ENCODE results near the gene ZNF425. TPM values are rescaled to one million over a fixed set of nuclear protein-coding genes. Genes with fewer than 3 reads are reported as not detected.
"Not testable (repeated sequence)": the region's sequence is repeated elsewhere in the genome, so short reads cannot be mapped to it uniquely, and the experiment has no call there.

Gene ZNF425
- total RNA-seq, 1 donor from 2014 or later, result 3.9 TPM

DNA sequence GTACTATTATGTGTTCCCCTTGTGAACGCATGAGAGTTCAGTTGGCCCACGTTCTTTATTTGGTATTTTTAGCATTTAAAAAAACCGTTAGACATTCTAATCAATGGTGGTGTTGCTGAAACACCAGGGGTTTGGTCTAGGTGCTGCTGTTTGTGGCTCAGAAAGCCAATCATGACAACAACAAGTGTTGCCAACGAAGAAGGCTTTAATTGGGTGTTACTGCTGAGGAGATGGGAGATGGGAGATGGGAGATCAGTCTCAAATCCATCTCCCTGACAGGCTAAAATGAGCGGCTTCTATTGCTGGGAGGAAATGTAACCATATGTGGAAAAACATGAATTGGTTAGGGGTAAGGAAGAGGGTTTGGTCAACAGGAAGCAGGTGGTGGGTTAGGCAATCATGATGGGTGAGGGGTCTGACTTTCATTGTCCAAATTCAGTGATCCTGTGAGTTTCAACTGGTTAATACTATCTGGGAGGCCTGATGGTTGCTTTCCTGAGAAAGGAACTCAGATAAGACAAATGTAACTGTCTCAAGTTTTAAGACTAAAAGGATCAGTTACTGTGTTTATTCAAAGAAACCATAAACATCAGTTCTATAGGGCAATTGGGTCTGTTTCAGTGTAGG, 4.6 kb upstream of the ZNF425 start:
- DNase-seq, result no peak

DNA sequence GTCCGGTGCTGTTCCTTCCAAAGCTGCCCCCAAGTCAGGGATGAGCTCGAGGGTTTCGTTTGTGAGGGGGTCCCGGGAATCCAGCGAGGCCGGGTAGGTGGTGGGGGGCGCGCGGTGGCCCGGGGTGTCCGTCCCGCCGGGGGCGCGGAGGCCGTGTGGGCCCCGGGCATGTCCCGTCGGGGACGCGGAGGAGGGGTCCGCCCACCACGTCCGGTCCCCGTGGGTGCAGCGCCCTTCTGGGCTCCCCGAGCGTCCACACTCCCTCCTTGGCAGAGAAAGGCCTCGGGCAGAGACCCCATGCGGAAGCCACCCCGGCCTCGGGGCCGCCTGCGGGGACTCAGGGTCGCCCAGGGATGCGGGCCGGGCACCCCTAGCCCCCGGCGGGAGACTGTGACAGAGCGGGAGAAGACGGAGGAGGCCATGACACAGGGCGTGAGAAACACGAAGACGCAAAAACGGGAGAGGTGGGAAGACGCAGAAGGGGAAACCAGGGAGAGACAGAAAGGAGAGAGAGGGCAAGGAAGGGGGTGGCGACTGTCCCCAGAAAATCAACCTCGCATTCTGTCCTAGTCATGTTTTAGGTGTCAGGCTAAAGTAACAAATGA, 640 bp upstream of the ZNF425 start:
- peak; percentile 62 for DNase-seq

DNA sequence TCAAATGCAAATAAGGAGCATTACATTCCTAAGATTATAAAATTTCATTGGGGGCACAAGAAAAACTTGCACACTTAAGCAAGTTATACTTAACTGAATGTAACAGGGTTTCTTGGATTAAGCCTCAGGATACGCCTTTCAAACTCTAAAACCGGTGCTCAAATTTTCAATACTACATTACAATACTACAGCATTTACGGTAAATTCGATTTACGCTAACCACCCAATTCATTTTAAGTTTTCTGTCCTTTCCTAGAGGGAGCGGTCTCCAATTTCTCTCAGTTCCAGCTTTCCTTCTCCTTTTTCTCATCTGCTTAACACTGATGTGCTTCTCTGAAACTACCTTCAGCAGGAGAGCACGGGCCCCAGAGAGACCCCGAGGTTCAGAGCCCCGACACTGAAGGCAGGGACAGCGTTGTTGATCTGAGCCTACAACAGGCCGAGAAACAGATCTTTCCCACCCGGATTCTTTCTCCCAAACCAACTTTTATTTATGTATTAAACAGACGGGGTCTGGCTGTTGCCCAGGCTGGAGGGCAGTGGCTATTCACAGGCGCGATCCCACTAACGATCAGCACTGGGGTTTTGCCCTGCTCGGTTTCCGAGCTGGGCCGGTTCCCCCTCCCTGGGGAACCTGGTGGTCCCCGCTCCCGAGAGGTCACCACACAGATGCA, 798 bp downstream of the ZNF425 start:
- DNase-seq, result no peak

DNA sequence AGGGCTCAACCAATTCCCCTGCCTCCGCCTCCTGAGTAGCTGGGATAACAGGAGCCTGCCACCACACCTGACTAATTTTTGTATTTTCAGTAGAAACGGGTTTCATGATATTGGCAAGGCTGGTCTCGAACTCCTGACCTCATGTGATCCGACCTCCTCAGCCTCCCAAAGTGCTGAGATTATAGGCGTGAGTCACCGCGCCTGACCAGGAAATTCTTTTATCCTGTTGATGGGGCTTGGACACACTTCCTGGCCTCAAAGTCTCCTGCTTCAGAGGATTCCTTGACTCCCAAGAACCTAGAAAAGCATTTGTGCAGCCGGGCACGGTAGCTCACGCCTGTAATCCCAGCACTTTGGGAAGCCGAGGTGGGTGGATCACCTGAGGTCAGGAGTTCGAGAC, 16.2 kb downstream of the ZNF425 start:
- peak; percentile 28 for DNase-seq

DNA sequence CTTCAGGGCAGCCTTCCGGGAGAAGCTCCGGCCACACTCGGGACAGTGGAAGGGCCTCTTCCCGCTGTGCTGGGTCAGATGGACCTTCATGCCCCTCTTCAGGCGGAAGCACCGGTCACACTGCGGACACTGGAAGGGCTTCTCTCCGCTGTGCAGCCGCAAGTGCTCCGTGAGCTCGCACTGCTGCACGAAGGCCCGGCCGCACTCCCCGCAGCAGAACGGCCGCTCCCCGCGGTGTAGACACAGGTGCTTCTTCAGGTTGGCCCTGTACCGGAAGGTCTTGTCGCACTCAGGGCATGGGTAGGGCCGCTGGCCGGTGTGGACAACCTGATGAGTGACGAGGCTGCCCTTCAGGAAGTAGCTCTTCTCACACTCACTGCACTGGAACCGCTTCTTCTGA, 21.4 kb downstream of the ZNF425 start:
- no peak for DNase-seq

DNA sequence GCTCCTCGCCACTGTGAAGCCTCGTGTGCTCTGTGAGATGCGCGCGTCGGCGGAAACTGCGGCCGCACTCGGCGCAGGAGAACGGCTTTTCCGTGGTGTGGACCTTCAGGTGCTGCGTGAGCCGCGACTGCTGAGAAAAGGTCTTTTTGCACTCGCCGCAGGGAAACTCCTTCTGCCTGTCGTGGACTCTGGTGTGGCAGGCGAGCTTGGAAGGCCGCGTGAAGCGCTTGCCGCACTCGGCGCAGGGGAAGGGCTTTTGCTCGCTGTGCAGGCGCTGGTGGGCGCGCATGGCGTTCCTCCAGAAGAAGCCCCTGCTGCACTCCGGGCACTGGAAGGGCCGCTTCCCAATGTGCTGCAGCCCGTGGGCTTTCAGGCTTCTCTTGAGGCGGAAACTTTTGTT, 21.9 kb downstream of the ZNF425 start:
- no peak for DNase-seq

DNA sequence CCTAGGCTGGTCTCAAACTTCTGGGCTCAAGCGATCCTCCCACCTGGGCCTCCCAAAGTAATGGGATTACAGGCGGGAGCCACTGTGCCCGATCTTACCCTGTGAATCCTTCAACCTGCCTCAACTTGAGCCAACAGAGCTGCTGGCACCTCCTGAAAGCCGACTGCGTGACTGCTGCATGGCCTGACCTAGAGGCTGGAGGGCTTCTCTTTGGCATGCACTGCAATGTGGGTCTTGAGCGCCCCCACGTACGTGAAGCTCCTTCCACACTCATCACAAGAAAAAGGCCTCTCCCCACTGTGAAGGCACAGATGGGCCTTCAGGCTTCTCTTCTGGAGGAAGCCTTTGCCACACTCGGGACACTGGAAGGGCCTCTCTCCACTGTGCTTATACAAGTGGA, 22.7 kb downstream of the ZNF425 start:
- no peak for DNase-seq

DNA sequence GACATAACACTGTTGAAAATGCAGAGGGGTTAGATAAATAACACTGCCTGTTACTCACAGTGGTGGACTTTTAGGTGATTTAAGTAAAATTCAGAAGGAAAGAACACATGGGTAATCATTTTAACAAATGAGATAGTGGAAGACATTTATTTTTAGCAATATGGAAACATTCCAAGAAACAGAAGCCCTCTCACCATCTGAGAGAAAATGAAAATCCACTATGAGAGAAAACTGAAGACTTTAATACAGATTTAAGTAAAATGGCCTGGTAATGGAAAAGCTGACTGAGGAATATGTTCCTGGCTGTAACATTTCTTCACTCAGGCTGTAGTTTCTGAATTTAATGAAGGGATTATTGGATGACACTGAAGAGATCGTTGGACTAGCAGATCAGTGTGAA, 23.5 kb downstream of the ZNF425 start:
- DNase-seq, result no peak

DNA sequence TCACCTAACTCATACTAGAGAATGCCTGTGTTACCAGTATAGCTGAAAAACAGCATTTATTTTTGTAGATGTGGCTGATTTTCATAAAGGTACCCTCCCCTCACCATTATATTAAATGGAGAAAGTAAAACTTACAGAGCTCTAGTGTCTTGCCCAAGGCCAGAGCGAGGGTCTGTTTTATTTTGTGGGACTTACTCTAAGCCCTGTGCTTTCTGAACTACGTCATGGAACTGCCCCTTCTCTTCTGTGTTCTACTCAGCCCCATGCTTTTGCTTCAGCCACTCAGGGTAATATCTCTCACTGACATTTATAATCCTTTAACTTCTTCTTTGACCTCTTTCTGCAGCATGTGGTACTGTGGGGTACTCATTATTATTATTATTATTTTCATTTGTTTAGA, 25.3 kb downstream of the ZNF425 start:
- DNase-seq, result no peak

DNA sequence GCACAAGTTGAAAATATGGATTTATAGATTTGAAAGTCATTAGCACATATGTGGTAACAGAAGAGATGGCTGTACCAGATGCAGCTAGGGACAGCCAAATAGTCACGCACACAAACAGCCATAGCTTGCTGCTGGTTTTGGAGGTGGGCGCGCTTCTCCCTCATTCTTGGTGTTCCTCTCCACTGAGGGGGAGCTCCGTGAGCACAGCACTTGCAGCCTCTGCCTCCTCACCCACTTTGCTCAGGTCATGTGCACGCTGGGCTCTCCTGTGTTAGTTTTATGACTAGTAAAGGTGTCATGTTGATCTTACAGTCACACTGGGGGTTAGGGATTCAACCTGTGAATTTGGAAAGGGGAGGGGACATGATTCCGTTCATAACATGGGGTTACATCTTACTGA, 27.1 kb downstream of the ZNF425 start:
- no peak for DNase-seq

DNA sequence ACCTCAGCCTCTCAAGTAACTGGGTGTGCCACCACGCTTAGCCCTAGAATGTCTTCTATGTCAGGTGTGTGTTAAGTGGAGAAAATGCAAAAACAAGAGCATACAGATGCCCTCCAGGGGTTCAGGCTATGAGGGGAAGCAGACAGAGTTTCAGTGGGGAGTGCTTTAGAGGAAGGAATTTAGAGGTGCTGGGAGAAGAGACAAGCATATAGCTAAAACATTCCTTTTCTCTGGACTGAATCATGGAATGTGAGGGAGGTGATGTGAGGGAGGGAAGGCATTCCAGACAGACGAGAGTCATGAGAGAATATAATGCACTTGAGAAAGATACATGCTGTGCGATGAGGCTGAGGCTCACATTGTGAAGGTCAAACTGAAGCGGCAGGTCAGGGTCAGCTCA, 29.0 kb downstream of the ZNF425 start:
- DNase-seq, result no peak

DNA sequence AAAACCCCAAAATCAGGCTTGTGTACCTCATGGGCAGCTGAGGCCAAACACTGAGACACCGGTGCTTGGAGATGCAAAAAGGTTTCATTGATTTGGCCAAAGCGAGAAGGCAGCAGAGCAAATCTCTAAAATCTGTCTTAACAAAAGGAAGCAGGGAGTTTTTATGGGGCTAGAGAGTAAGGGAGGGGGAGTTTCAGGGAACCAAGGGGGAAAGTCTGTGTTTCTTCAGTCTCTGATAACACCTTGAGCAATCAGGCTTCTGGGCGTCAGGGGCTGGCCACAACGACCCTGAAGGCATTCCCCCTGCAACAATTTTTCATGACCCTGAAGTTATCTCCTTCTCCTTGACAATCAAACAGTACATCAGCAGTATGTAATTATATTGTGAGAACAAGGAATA, 32.9 kb downstream of the ZNF425 start:
- DNase-seq, result no peak

DNA sequence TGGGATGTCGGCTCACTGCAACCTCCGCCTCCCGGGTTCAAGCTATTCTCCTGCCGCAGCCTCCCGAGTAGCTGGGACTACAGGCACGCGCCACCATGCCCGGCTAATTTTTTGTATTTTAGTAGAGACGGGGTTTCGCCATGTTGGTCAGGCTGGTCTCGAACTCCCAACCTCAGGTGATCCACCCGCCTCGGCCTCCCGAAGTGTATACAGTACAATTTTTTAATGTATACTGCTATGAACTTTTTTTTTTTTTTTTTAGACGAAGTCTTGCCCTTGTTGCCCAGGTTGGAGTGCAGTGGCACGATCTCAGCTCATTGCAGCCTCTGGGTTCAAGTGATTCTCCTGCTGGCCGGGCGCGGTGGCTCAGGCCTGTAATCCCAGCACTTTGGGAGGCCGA, 33.9 kb downstream of the ZNF425 start:
- DNase-seq, result not testable (repeated sequence)

DNA sequence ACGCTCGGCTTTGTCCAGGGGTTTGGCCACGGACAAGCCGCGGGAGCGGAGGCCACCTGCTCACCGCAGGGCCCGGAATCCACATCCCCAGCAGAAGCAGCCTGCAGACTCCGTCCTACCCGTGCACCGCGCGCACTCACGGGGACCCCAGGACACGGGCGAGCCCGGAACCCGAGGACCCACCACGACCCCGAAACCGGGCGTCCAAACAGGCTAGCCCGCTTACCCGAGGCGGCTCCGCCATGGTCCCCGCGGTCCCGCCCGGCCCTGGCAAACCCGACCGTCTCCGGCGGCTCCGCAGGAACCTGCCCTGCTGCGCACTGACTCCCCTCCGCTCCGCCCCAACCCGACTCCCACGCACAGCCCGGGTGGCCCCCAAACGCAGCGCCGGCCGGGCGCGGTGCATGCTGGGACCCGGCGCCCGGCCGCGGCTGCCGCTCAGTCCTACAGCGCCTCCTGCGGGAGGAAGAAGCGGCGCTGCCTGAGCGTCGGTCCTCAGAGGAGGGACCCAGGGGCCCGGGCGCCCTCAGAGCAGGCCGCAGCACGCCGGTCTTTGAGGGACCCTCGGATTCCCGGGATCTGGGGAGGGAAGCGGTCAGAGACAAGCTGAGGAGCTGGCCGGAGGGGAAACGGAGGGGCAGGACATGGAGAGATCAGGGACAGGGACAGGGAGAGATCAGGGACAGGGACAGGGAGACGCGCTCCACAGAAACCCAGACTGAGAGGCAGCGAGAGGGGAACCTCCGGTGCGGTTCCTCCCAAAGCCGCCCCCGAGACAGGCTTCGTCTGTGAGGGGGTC, 35.5 kb downstream of the ZNF425 start, which contains the start of gene ZNF786:
Gene ZNF786 (minus strand): TSS at position 322 of the 799 bp plus-strand sequence. CDS start 78 bp downstream, at position 244.
- DNase-seq, result peak; percentile 95

DNA sequence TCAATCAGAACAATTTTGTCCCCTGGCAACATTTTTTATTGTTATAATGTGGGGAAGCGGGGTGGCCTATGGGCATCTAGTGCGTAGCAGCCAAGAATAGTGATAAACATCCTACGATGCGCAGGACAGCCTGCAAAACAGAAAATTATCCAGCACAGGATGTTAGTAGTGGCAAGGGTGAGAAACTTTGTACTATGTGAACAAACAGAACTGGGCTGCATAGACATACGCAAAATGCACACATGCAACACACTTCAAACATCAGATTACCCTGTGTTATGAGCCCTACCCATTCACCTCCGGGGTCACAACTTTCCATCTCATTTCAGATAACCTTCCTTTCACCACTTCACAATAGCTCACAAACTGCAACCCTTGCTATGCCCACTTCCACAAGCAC, 38.7 kb downstream of the ZNF425 start:
- DNase-seq, result no peak

DNA sequence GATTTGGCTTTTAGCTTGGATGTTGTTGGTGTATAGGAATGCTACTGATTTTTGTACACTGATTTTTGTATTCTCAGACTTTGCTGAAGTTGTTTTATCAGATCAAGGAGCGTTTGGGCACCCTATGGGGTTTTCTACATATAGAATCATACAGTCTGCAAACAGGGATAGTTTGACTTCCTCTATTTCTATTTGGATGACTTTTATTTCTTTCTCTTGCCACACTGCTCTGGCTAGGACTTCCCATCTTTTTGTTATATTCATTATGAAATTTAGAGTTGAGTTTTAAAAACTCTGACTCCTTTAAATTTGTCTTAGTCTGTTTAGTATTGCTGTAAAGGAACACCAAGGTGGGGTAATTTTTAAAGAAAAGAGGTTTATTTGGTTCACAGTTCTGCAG, 40.3 kb downstream of the ZNF425 start:
- DNase-seq, result no peak

DNA sequence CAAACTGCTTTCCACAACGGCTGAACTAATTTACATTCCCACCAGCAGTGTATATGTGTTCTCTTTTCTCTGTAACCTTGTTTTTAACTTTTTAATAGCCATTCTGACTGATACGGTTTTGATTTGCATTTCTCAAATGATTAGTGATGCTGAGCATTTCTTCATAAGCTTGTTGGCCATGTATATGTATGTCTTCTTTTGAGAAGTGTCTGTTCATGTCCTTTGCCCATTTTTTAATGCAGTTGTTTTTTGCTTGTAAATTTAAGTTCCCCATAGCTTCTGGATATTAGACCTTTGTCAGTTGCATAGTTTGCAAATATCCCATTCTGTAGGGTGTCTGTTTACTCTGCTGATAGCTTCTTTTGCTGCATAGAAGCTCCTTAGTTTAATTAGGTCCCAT, 41.7 kb downstream of the ZNF425 start:
- no peak for DNase-seq

DNA sequence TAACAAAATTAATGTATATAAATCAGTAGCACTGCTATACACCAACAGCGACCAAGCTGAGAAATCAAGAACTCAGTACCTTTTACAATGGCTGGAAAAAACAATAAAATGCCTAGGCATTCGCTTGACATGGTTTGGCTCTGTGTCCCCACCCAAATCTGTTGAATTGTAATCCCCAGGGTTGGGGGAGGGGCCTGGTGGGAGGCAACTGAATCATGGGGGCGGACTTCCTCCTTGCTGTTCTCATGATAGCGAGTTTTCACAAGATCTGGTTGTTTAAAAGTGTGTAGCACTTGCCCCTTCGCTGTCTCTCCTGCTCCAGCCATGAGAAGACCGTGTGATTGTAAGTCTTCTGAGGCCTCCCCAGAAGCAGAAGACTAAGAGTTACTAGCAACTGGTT, 44.2 kb downstream of the ZNF425 start:
- DNase-seq, result no peak

DNA sequence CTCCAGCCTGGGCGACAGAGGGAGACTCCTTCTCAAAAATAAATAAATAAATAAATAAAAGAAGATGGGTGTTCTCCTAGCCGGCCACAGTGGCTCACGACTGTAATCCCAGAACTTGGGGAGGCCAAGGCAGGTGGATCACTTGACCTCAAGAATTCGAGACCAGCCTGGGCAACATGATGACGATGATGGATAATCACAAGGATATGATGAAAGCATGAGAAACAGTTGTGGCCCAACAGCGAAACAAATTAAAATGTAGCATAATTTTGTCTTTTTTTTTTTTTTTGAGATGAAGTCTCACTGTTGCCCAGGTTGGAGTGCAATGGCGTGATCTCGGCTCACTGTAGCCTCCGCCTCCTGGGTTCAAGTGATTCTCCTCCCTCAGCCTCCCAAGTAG, 48.5 kb downstream of the ZNF425 start:
- DNase-seq, result no peak

DNA sequence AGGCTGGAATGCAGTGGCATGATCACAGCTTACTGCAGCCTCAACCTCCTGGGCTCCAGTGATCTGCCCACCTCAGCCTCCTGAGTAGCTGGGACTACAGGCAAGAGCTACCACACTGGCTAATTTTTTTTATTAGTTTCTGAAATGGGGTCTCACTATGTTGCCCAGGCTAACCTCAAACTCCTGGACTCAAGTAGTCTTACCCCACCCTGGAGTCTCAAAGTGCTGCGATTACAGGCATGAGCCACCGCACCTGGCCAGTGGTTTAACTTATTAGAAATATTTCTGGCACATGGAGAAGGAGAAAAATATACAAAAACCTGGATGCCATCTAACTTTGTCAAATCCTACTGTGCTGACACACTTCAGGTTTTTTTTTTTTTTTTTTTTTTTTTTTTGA, 50.8 kb downstream of the ZNF425 start:
- DNase-seq, result no peak

DNA sequence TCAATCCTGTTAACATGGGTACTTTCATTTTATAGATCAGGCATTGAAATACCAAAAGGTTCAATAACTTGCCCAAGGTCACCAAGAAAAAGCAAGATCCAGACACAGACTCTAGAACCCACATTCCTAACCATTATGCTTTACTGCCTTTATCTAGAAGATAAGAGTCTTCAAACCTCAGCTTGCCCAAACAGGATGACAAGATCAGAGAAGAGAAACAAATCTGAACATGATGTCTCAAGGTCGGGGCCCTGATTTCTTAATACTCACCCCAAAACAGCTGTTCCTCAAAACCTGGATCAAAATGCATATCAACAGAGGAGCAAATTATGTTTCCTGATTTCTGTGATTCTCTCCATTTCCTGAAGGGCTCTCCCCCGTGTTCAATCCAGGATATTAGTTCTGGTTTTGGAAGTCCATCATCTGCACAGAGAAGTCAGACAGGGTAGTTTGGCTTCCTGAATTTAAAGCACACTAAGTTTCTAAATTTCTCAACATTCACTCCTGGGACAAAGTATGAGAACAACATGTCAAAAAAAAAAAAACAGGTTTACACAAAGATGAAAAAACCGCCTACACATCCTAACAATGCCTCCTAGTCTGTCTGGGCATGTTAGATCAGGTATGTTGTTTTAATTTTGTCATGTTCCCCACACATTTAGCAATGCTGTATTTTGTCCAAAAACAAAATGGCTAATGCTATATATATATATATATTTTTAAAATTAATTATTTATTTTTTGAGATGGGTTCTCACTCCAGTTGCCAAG, 51.8 kb downstream of the ZNF425 start:
- no peak for DNase-seq

DNA sequence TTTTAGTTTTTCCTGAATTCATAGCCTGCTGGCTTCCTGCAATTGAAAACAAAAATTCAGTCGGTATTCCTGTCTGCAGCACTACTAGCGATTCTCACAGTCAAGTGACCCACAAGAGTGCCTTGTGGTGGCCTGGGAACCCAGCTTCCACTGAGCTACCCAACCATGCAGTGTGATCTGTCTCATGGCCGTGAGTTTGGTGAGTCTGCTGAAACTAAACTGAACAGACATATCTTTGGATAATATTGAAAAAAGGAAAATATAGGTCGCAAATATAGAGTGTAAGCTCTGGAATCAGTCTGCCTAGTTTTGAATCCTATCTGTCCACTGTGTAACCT, 53.7 kb downstream of the ZNF425 start:
- DNase-seq, result peak; percentile 39

Measured in dermis blood vessel endothelial cell (primary cell).